ENCODE results near the gene KRTAP22-2.

Gene KRTAP22-2

DNA sequence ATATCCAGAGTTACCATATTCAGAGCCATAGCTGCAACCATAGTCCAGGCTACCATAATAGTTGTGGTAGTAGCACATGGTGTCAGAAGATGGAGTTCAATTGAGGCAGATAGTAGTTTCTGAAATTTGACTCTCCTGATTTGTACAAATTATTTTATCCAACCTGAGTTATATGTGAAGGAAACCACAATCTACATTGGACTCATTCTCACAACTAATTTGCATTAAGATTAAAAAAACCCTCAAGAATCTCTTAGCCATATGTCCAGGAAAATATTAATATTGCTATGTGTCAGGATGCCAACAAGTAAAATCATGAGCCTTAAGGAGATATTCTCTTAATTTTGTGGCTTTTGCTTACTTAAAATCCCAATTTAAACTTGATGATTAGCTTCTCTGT, at the start of gene KRTAP22-2:
Gene KRTAP22-2 (minus strand): TSS at position 101 of the 400 bp plus-strand sequence.
- no peak for DNase-seq (ENCODE audit: low read depth, low spot score)
- no peak within 1 kb of the TSS for H3K4me3 ChIP-seq (ENCODE audit: low read depth, low read length)
- TF ChIP-seq, protein P1, sequence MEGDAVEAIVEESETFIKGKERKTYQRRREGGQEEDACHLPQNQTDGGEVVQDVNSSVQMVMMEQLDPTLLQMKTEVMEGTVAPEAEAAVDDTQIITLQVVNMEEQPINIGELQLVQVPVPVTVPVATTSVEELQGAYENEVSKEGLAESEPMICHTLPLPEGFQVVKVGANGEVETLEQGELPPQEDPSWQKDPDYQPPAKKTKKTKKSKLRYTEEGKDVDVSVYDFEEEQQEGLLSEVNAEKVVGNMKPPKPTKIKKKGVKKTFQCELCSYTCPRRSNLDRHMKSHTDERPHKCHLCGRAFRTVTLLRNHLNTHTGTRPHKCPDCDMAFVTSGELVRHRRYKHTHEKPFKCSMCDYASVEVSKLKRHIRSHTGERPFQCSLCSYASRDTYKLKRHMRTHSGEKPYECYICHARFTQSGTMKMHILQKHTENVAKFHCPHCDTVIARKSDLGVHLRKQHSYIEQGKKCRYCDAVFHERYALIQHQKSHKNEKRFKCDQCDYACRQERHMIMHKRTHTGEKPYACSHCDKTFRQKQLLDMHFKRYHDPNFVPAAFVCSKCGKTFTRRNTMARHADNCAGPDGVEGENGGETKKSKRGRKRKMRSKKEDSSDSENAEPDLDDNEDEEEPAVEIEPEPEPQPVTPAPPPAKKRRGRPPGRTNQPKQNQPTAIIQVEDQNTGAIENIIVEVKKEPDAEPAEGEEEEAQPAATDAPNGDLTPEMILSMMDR (IDR thresholded peaks at IDR 0.05; ENCODE audit: low read depth, low read length) = no peak
- in situ Hi-C loops (cut with HindIII; ENCODE audit: low sequenced_read_pairs) = no loop called here

DNA sequence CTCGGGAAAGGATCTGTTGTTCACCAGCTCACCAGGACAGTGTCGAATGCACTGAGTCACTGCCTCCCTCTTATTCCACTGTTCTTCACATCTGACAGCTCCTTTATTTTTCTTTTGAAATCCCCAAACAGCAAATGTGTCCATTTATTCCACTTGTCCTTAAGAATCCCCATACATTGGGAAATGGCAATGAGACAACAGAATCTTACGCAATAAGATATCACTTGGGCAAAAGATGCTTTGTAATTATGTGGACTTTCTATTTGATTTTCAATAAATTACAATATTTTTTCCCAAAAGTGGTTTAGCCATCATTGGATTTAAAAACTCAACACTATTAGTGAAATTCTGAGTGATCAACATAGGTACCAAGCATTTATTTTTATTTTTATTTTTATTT, 48.5 kb upstream of the KRTAP22-2 start:
- DNase-seq (ENCODE audit: low read depth, low spot score) = no peak
- TF ChIP-seq, protein P1 (IDR thresholded peaks at IDR 0.05; ENCODE audit: low read depth, low read length) = no peak
- in situ Hi-C loops (cut with HindIII; ENCODE audit: low sequenced_read_pairs) = no loop called here
- no peak overlapping the region for H3K4me3 ChIP-seq (ENCODE audit: low read depth, low read length)

- in situ Hi-C loops (cut with HindIII; ENCODE audit: low sequenced_read_pairs) = no loop called here
Observed at GRCh38 chr21:30634906-30635305, 44.7 kb upstream of the KRTAP22-2 start, which contains the start of gene KRTAP20-2. Gene KRTAP20-2, plus strand, starts transcription at chr21:30635206. Its CDS starts 58 bp downstream, at chr21:30635264.

GRCh38 chr21:30629200-30629599, 39.0 kb upstream of the KRTAP22-2 start:
- in situ Hi-C loops (cut with HindIII; ENCODE audit: low sequenced_read_pairs) = no loop called here
- H3K4me3 ChIP-seq (ENCODE audit: low read depth, low read length) = no peak overlapping the region
- TF ChIP-seq, protein P1 (IDR thresholded peaks at IDR 0.05; ENCODE audit: low read depth, low read length) = no peak
- no peak for DNase-seq (ENCODE audit: low read depth, low spot score)

More at GRCh38 chr21:30634906-30635305, 44.7 kb upstream of the KRTAP22-2 start, which contains the start of gene KRTAP20-2:
- no peak for DNase-seq (ENCODE audit: low read depth, low spot score)
- TF ChIP-seq, protein P1 (IDR thresholded peaks at IDR 0.05; ENCODE audit: low read depth, low read length) = no peak
- H3K4me3 ChIP-seq (ENCODE audit: low read depth, low read length) = no peak within 1 kb of the TSS

- in situ Hi-C loops (cut with HindIII; ENCODE audit: low sequenced_read_pairs) = no loop called here
- TF ChIP-seq, protein P1 (IDR thresholded peaks at IDR 0.05; ENCODE audit: low read depth, low read length) = no peak
- DNase-seq (ENCODE audit: low read depth, low spot score) = no peak
- H3K4me3 ChIP-seq (ENCODE audit: low read depth, low read length) = no peak overlapping the region
Observed at GRCh38 chr21:30628109-30628508, 37.9 kb upstream of the KRTAP22-2 start.

- no peak overlapping the region for H3K4me3 ChIP-seq (ENCODE audit: low read depth, low read length)
- in situ Hi-C loops (cut with HindIII; ENCODE audit: low sequenced_read_pairs) = no loop called here
- no peak for DNase-seq (ENCODE audit: low read depth, low spot score)
- TF ChIP-seq, protein P1 (IDR thresholded peaks at IDR 0.05; ENCODE audit: low read depth, low read length) = no peak
Observed at GRCh38 chr21:30625449-30626165, 35.4 kb upstream of the KRTAP22-2 start.
